HG03159 (cell line): Measurements from ENCODE around the gene AMFR.

Source experiments
- ATAC-seq: cut with Tn5 transposase; IDR thresholded peaks from one replicate; pipeline ENCODE4 v1.9.1; 2021; ENCODE audit warnings: mild to moderate bottlenecking, moderate library complexity; ENCODE audit not compliant: unreplicated experiment

AMFR gene

DNA sequence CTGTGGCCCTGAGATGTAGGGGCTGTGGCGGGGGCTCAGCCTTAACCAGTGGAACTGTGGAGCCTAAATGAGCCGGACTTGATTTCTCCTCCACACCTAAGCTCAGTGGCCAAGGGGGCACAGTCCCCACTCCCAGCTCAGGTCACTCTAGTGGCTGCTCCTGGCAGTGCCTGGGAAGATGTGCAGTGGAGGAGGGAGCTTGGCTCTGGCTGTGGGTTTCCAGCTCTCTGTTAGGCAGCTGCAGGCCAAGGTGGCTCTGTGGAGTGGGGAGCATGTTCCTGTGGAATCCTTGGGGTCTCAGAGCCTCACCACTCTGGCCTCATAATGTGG, 76.3 kb downstream of the AMFR start:
- no peak for ATAC-seq

DNA sequence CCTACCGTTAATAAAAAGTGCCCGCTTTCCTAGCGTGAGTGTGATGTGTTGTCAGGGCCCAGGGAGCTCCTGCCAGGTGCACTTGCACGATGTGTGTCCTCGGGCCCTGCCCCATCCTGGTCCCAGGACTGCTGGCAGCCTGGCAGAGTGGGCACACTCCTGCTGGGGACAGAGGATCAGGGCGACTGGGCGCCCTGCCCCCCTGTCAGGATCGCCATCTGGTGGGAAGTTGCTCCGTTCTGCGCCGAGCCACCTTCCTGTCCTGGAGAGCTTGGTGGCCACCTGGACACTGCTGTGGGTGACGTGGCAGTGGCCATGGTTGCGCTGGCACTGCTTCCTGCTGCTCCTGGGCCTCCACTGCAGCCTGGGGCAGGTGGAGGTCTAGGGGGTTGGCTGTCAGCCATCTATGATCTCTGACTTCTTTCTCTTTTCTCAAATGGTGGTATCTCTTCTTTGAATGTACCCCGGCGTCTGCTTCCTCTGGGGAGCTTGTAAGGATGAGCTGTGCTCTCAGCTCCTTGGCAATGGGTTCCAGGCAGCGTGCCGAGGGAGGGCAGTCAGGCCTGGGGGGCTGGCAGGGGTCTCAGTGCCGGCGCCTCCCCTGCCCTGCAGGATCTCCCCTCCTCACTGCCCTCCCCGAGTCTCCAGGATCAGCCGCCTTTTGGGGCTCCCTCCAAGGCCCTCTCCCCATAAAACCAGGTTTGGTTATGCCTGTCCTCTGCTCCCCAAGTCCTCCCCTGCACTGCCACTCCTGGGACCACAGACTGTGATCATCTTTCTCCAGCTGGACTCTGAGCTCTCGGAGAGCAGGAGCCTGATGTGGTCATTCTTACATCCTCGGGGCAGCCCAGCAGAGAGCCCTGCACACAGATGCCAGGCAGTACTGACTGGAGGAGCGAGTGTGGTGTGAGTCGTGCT, 76.9 kb downstream of the AMFR start:
- ATAC-seq, result no peak

- ATAC-seq, result no peak
Measured at GRCh38 chr16:56347670-56348069, 77.7 kb downstream of the AMFR start.

- no peak for ATAC-seq
Measured at GRCh38 chr16:56347166-56347565, 78.2 kb downstream of the AMFR start.

- no peak for ATAC-seq
Measured at GRCh38 chr16:56346131-56346890, 79.0 kb downstream of the AMFR start.

GRCh38 chr16:56345406-56346050, 79.8 kb downstream of the AMFR start:
- no peak for ATAC-seq

- no peak for ATAC-seq
Measured at GRCh38 chr16:56344518-56345405, 80.6 kb downstream of the AMFR start.

DNA sequence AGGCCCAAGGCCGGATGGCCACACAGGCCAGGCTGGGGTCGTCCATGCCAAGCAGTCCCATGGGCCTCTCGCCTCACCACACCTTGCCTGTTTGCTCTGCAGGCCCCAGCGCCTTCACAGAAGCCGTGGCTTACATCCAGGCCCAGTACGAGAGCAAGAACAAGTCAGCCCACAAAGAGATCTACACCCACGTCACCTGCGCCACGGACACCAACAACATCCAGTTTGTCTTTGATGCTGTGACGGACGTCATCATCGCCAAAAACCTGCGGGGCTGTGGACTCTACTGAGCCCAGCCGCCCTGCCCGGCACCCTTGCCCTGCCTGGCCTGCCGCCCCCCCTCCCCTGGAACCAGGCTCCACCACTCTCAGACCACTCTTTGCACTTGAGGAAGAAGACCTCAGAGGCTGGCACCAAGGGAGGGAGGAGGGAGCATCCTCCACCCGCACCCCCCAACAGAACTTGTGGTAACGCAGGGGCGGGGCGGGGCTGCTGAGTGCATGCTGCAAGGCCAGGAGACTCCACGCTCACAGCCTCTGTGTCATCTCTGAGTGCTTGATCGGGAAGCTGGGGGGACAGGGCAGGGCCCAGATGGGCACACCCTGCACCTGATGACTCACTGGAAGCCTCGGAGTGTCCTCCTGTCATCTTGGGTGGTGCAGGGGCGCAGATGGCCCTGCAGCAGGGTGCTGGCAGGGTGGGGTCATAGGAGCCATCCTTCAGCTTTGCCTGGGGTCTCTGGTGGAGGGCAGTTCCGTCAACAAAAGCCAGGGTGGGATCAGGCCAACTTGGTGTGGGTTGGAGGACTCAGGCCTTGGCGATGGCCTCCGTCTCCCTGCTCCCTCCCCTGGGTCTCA, 81.5 kb downstream of the AMFR start:
- ATAC-seq, result no peak

GRCh38 chr16:56341656-56342399, 83.5 kb downstream of the AMFR start:
- no peak for ATAC-seq

DNA sequence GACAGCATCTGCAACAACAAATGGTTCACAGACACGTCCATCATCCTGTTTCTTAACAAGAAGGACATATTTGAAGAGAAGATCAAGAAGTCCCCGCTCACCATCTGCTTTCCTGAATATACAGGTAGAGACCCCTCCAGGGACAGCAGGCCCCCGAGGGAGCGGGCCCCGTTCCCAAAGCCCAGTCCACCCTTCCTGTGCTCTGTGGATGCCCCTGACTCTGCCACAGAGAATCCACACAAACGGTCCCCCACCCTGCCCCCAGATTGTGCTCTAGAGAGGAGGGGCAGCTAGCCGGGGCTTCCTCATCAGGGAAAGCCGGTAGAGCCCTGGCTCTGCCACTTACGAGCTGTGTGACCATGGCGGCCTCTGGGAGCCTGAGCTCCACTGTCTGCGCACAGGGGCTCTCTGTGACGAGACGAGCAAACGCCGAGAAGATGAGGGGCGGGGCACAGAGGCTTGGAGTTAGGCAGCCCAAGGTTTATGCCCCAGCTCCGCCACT, 84.4 kb downstream of the AMFR start:
- ATAC-seq, result no peak

- ATAC-seq, result no peak
Measured at GRCh38 chr16:56340416-56340815, 84.9 kb downstream of the AMFR start.

DNA sequence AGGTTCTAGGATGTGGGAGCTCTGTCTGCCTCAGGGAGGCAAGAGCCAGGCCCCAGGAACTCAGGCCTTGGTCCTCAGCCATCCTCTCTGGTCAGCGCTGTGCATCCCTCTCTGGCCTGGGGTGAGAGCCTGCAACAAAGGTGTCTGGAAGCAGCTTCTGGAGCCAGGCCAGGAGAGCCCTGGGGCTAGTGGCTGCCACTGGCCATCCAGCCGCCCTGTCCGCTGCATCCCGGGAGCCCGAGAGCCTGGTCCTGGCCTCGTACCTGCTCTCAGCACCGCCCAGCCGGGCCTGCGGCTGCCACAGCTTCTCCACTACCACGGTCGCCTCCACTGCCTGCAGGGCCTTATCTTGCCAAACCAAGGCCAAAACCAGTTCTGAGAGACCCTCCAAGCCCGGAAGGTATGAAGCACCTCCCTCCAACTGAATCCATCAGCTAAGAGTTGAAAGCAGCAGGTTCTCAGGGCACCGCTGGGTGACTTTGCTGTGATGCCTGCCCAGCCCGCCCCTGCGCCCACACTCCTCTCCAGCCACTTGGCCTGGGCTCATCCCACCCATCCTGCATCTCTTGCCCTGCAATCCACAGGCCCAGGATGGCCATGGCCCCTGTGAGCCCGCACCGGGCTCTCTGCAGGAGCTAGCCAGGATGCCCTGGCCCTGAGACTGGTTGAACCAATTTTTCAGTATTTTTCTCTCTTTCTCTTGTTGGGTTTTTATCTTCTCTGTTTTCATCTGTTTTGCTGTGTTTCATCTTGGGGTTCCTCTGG, 85.7 kb downstream of the AMFR start:
- ATAC-seq, result no peak

DNA sequence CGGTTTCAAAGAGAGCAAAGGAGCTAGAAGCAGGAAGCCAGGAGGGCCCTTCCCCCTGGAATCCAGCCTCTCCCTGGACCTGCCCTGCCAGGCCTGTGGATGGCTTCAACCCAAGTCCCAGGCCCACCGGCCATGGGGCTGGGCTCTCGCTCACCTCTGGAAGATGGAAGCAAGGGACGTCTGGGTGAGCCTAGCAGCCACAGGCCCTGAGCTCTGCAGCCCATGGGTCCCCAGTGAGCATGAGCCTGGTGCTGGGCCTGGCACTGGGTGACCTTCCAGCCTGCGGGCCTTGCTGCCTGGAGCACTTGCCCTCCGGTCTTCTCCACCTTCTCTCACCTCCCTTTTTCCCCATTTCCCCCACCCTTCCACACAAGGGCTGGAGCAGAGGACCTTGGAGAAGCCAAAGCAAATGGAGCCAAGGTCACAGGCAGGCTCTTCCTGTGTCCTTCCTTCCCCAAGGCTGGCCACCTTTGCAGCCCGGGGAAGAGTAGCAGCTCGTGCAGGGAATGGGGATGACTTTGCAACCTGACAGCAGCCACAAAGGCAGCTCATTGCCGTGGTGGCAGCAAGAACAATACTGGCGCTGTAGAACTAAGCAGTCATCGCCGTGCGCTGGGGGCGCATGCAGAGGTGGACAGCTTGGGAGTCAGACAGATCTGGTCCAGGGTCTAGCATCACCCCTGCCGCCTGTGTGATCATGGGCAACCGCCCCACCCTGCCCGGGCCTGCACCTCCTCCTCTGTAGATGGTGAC, 86.6 kb downstream of the AMFR start:
- no peak for ATAC-seq

GRCh38 chr16:56337858-56338325, 87.5 kb downstream of the AMFR start:
- no peak for ATAC-seq

DNA sequence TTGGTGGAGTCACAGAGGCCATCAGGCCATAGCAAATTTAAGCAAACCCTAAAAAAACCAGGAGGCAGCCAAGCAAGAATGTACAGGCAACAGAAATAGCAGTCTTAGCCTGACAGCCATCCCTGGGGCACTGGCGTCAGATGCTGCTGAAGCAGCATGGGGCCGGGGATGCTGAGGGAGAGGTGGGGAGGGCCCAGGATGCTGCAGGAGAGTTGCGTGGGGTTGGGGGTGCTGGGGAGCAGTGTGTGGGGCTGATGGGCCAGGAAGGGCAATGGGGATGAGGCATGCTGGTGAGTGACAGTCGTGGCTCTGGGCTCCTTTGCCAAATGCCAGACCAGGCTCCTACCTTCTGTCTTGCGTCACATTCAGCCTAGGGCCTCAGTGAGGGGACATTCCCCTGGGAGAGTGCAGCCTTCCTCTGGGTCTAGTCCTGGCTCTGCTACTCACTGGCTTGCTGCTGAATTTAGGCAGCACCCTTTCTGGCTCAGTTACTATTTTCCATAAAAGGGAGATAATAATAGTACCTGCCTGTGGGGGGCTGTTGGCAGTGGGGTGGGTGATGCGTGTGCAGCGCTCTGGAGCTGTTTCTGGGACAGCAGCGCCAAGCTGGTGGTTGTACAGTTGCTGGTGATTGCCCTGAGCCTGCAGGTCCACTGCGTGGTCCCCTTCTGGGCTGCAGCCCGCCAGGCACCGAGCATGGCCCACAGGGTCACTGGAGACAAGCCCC, 88.1 kb downstream of the AMFR start:
- no peak for ATAC-seq

GRCh38 chr16:56336711-56337110, 88.6 kb downstream of the AMFR start:
- no peak for ATAC-seq
